ENCODE data around the gene AGPS.
"Not testable (repeated sequence)": the region's sequence is repeated elsewhere in the genome, so short reads cannot be mapped to it uniquely, and the experiment has no call there.

Gene AGPS

DNA sequence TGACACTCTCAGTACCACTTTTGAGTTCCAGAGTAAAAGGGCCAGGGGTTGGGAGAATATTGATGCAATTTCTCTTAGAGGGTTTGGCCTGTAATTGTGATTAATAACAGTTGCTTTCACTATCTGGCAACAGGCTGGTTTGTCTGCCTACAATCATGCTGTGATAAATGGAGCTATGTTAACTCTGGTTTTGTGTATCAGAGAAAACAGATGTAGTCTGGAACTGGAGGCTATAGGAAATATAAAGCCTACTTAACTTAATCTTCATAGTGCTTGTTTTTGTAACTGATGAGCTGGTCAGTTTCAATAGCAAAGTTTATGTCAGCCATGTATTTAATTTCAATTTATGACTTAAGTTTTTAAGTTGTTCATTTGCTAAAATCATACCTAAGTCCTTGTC lies 138.0 kb downstream of the AGPS start:
- no peak for DNase-seq (ENCODE audit: low read depth)

GRCh38 chr2:177531706-177532105 lies 139.1 kb downstream of the AGPS start:
- no peak for DNase-seq (ENCODE audit: low read depth)

- DNase-seq (ENCODE audit: low read depth), result no peak
These were observed 140.0 kb downstream of the AGPS start for GRCh38 chr2:177532567-177532966.

- no peak for DNase-seq (ENCODE audit: low read depth)
These were observed 140.7 kb downstream of the AGPS start for GRCh38 chr2:177533253-177533652.

- no peak for DNase-seq (ENCODE audit: low read depth)
These were observed 142.4 kb downstream of the AGPS start for GRCh38 chr2:177535000-177535399.

- DNase-seq (ENCODE audit: low read depth), result no peak
These were observed 143.5 kb downstream of the AGPS start for GRCh38 chr2:177535958-177536504.

DNA sequence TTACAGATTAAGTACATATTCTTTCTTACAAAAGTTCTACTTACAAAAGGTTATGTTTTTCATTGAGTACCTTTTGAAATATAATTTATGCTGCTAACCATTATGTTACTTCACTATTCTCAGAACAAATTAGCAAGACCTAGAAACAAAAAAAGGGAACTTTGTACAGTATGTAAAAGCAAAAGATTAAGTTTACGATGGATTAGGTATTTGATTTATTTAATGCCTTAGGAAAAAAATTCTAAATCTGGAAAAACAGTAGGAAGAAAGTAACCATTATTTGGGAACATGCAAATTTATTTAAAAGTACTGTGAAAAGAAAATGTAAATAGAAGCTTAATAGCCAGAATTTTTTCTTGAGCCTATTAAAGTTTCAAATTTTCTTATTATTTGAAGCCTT lies 144.6 kb downstream of the AGPS start:
- DNase-seq (ENCODE audit: low read depth), result no peak

GRCh38 chr2:177537636-177538035 lies 145.1 kb downstream of the AGPS start:
- no peak for DNase-seq (ENCODE audit: low read depth)

DNA sequence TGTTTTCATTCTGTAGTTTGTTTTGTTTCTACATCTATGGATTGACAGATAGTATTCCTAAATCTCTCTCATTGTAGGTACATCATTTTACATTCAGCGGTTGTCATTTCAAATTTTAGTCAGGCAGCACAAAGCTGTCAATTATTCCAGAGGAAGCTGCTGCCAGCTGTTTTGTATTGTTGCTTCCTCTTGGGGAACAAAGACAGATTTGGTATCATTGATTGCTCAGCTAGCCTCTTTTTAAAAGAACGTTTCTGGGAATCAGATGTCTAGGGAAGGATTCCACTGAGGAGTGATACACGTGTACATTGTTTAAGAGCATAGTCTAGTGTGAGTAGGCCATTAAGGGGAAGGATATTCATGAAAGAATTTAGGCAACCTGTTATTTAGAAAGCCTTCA lies 145.8 kb downstream of the AGPS start:
- DNase-seq (ENCODE audit: low read depth), result no peak

DNA sequence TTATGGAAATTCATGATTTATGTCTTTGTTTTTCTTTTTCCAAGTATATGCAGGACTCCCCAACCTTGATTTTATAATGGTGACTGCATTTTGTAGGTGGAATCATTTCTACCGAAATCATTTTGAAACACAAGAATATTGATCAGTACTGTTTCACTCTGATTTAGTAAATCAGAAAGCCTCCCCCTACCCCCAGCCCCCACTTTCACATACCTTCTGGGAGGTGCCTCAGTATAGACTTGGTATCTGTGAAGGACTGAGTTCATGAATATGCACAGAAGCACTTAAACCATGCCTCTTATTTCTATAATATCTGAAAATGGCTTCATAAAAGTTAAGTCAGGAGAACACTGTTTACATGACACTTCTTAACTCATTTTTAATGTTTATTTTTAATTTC lies 147.7 kb downstream of the AGPS start:
- no peak for DNase-seq (ENCODE audit: low read depth)

- DNase-seq (ENCODE audit: low read depth), result no peak
These were observed 148.9 kb downstream of the AGPS start for GRCh38 chr2:177541258-177541991.

- no peak for DNase-seq (ENCODE audit: low read depth)
These were observed 149.8 kb downstream of the AGPS start for GRCh38 chr2:177542396-177542795.

DNA sequence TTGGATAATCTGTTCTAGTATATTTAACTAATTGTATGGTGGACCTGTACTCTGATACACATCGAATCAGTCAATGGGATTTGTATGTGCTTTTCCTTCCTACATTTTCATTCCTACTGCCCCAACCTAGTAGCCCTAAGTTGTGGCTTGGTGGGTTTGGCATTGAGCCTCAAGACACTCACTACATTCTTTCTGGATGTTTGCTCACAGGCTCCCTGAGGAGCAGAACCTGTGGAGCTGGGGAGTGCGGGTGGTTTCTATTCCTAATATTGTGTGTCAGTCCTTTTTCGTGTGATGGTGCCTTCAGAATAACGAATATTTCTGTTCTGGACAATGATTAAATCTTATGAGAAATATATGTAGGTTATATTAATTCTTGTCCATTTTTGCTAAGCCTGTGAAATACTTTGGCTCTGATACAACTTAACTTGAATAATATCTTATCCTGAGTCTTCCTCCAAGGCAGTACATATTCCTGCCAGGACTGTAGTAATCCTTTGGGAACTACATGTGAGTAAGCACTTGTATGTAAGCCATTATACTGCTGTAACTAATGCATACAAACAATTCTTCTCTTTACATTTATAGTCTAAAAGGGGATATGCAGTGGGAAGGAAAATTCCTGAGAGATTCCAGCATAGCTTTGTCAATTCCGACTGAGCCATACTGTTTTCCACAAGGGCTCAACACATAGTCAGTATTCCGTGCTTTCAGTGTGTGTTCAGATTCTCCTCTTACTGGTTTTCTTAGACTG lies 150.6 kb downstream of the AGPS start:
- DNase-seq (ENCODE audit: low read depth), result no peak

- DNase-seq (ENCODE audit: low read depth), result no peak
These were observed 152.6 kb downstream of the AGPS start for GRCh38 chr2:177545143-177545542.

- no peak for DNase-seq (ENCODE audit: low read depth)
These were observed 153.5 kb downstream of the AGPS start for GRCh38 chr2:177545981-177546585.

DNA sequence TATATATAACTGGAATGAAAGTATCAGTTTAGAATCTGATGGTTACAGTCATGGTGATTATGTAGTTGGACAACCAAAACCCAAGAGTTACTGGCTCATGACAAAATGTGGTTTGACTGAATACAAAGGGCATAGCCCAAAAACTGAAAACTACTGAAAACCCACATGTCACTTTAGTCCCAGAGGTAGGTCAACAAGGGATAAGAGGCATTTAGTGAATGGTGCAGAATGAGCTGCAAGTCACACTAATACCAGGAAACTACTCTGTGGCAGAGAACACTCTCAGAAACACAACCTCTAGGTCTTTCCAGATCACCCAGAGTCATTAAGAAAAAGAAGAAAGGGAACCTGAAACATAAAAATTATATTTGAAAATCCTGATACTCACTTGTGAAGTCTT lies 154.5 kb downstream of the AGPS start:
- no peak for DNase-seq (ENCODE audit: low read depth)

GRCh38 chr2:177547772-177548171 lies 155.2 kb downstream of the AGPS start:
- no peak for DNase-seq (ENCODE audit: low read depth)

DNA sequence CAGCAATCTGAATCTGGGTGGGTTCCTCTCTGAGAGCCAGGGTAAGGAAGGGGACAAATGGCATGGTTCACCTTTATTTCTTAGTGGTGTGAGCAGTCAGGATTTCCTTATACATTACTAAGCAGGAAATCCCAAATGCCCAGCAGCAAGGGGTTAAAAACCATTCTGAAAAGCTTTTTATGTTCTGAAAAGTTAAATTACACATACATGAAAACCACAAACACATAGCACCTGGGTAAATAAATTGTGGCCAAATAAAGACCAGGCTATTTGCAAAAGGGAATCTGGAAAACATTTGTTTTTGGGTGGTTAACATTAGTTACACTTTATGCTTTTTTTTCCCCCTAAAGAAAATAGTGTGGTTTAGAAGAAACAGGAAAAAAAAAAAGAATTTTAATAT lies 156.1 kb downstream of the AGPS start:
- no peak for DNase-seq (ENCODE audit: low read depth)

DNA sequence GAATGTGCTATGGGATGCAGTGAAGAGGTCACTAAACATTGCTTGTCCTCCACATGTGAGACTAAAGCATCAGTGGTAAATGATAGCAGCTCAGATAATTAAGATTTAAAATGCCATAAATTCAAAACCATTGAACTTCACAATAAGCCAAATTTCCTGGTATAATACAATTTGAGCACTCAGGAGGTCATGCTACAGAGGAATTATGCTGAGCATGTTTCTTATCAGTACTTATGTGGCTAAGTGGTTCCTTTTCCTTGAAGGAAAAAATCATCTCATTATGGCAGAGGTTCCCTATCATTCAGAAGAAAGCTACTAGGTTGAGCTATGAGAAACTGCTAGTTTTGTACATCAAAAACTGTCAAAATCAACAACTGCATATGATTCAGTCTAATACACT lies 156.6 kb downstream of the AGPS start:
- no peak for DNase-seq (ENCODE audit: low read depth)

GRCh38 chr2:177550264-177551200 lies 158.0 kb downstream of the AGPS start:
- DNase-seq (ENCODE audit: low read depth), result no peak

GRCh38 chr2:177551360-177551759 lies 158.8 kb downstream of the AGPS start:
- not testable (repeated sequence) for DNase-seq (ENCODE audit: low read depth)

DNA sequence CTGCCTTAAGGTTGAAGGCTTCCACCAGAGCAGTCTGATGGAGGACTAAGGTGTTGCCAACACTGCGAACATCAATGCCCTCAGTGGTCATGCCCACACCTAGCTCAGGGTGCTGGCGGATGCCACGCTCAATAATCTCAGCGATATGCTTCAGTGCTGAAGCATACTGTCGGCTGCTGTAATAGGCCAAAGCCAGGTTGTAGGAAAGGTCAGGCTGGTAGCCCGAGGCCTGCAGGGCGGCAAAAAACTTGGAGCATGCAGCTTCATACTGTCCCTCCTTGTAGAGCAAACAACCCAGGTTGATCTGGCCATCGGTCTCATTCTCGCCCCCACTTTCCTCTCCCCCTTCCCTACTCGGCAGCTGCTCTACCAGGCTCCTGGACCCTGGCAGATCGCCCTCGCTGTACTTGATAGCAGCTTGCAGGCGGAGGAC lies 159.4 kb downstream of the AGPS start:
- no peak for DNase-seq (ENCODE audit: low read depth)
